ENCODE measurements around the gene PSENEN. TPM values are rescaled to one million over a fixed set of nuclear protein-coding genes. Genes with fewer than 3 reads are reported as not detected.
A peak's percentile ranks its signal among the peaks of the same experiment; 100 is the strongest.

The PSENEN gene
- total and polyA plus RNA-seq, 9 of the 15 experiments (the other 6 are each of a cell fraction or from before 2014, with no cell fraction given), result 34.5 to 299 (median 61.1) TPM

GRCh38 chr19:35745328-35746086 is at the start of gene PSENEN, which contains the start of gene U2AF1L4 (continued):
- no peak for TF ChIP-seq CHD7 (IDR thresholded peaks at IDR 0.05; ENCODE audit: low read depth, low read length)
- TF ChIP-seq ZNF561 (CRISPR knock-in tag; conservative IDR thresholded peaks at IDR 0.05), result no peak
- TF ChIP-seq ZBTB12 (CRISPR knock-in tag; IDR thresholded peaks at IDR 0.05), result peak; percentile 81
- TF ChIP-seq NKRF (IDR thresholded peaks at IDR 0.05; ENCODE audit: borderline replicate concordance), result peak; percentile 86
- no peak; the same call in 1 of the 2 replicates for TF ChIP-seq ZKSCAN1 (IDR thresholded peaks at IDR 0.05; ENCODE audit: low read depth, low read length)
- TF ChIP-seq HNRNPLL (IDR thresholded peaks at IDR 0.05; ENCODE audit: low read depth, low read length, poor library complexity, severe bottlenecking), result peak; percentile 50
- no peak; a peak in 2 of 6 replicates for TF ChIP-seq ZBTB11 (CRISPR knock-in tag; IDR thresholded peaks at IDR 0.05)
